ENCODE data around the gene CFAP97.
"Not testable (repeated sequence)": the region's sequence is repeated elsewhere in the genome, so short reads cannot be mapped to it uniquely, and the experiment has no call there.

CFAP97 gene

DNA sequence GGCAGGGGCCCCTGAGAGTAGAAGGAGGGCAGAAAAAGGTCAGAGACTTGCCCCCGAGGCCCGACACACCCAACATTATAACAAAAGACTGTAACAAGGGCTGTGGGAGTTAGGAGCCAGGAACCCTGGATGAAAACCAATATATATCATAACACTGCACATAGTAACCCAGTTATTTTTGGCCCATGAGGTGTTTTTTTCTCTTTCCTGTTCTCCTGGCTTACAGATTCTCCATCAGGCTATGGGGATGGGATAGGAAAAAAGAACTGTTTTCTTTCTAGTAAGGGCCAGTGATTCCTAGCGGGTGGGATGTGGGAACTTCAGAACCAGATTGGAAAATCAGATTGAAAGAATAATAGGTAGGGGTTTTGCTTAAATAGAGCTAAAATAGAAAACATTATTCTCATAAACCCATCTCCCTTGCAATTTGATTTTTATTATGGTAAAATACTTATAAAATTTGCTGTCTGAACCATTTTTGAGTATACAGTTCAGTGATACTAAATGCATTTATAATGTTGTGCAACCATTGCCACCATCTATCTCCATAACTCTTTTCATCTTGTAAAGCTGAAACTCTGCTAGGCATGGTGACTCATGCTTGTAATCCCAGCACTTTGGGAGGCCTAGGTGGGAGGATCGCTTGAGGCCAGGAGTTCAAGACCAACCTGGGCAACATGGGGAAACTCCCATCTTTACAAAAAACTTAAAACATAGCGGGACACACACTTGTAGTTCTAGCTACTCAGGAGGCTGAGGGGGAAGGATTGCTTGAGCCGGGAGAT lies 39.1 kb upstream of the CFAP97 start:
- no peak for TF ChIP-seq CTCF (IDR thresholded peaks at IDR 0.05; ENCODE audit: borderline replicate concordance, insufficient read depth, low read depth, low read length)
- no peak overlapping the region for H3K4me3 ChIP-seq (ENCODE audit: low read depth, low read length)

GRCh38 chr4:185240486-185240885 lies 36.7 kb upstream of the CFAP97 start:
- H3K4me3 ChIP-seq (ENCODE audit: low read depth, low read length): not testable (repeated sequence)

DNA sequence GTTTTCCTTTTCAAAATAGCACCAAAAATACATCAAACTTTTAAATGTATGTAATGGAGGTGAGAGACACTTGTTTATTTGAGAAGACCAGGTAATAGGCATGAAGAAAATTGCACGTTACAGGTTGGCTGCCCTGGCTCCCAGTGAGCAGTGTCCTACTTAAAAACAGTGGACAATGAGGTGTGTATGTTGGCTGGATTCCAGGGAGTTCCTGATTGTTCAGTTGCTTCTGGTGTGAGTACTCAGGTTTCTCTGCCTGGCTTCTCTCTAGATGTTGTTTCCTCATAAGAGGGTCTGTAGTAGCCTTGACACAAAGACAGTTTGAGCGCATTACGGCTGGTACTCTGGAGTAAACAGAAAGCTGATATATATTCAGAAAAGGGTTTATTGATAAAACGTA lies 35.0 kb upstream of the CFAP97 start:
- no peak for TF ChIP-seq CTCF (IDR thresholded peaks at IDR 0.05; ENCODE audit: borderline replicate concordance, insufficient read depth, low read depth, low read length)
- no peak overlapping the region for H3K4me3 ChIP-seq (ENCODE audit: low read depth, low read length)

GRCh38 chr4:185238215-185238681 lies 34.4 kb upstream of the CFAP97 start:
- H3K4me3 ChIP-seq (ENCODE audit: low read depth, low read length): no peak overlapping the region
- TF ChIP-seq CTCF (IDR thresholded peaks at IDR 0.05; ENCODE audit: borderline replicate concordance, insufficient read depth, low read depth, low read length): no peak

DNA sequence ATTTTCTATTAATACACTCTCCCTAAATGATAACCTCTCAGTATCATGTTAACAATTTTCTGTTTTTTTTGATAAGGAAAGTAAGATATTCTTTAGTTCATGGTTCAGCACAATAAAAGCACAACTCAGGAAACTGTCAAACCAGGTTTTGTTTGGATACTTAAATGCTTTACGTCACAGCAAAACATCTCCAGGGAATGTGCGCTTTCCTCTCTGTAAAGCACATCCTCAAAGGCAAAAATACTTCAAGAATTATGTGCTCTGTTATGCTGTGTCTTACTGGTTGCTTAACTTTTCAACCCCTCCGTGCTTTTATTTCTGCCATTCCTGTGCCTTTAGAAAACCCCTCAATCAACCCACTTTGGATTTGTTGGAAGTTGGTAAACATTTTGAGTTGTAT lies 33.4 kb upstream of the CFAP97 start:
- no peak for TF ChIP-seq CTCF (IDR thresholded peaks at IDR 0.05; ENCODE audit: borderline replicate concordance, insufficient read depth, low read depth, low read length)
- no peak overlapping the region for H3K4me3 ChIP-seq (ENCODE audit: low read depth, low read length)

DNA sequence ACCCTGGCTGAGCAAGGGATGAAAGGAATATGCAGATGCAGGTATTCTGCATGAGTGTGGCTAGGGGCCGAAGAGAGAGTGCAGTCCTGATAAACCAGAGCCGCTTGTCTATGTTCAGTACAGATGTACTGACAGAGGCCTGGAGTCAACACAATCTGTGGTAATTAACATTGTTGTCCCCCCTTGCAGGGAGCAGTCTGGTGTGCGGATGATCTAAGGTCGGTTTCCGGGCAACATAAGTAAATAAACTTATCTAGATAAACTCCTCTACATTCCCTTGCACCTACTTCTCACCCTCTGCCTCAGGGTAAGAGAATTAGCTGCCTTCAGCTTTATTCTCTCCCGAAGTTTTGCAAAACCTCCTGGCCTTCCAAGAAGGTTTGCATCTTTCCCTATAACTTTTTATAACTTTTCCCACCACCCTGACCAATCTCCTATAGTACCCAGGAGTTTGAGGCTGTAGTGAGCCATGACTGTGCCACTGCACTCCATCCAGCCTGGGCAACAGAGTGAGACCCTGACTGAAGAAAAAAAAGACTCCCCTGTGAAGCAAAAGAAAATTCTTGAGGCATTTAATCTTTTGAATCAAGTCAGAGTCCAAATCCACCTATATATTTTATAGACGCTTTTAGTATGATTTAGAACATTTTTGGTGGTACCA lies 32.2 kb upstream of the CFAP97 start:
- H3K4me3 ChIP-seq (ENCODE audit: low read depth, low read length): no peak overlapping the region
- no peak for TF ChIP-seq CTCF (IDR thresholded peaks at IDR 0.05; ENCODE audit: borderline replicate concordance, insufficient read depth, low read depth, low read length)

DNA sequence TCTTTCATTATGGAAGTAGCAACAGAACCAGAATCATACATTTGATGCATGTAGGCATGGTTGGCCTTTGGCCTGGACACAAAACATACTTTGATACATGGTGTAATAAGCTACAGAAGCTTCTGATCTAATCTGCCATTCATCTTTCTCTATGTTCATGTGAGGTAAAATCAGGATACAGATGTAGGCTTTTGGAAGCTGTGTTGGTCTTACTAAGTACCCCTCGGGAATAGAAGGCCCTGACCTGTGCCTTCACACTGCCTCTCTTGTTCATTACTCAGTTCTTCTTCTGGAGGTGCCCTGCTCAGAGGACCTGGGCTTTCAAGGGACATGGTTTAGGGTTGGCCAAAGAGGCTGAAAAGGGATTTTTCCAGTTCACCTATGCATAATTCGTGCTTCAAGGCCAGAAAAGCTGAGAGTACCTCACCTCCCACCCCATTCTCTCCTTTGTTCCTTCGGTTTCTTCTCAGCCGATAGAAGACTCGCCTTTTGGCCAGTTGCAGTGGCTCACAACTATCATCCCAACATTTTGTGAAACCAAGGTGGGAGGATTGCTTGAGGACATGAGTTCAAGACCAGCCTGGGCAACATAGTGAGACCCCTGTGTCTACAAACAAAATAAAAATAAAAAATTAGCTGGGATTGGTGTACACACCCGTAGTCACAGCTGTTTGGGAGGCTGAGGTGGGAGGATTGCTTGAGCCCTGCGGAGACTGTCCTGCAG lies 31.5 kb upstream of the CFAP97 start:
- TF ChIP-seq CTCF (IDR thresholded peaks at IDR 0.05; ENCODE audit: borderline replicate concordance, insufficient read depth, low read depth, low read length): no peak
- no peak overlapping the region for H3K4me3 ChIP-seq (ENCODE audit: low read depth, low read length)

All from GM12875 (cell line).